GM15510 (cell line): ENCODE measurements around the gene HERPUD2.

Experiments used
- POLR2A ChIP-seq: IDR thresholded peaks from 3 replicates; pipeline ENCODE4 v1.6.1; 2011; ENCODE audit warnings: borderline replicate concordance; ENCODE audit not compliant: insufficient read length; ENCODE audit errors: extremely low read depth

HERPUD2 gene

DNA sequence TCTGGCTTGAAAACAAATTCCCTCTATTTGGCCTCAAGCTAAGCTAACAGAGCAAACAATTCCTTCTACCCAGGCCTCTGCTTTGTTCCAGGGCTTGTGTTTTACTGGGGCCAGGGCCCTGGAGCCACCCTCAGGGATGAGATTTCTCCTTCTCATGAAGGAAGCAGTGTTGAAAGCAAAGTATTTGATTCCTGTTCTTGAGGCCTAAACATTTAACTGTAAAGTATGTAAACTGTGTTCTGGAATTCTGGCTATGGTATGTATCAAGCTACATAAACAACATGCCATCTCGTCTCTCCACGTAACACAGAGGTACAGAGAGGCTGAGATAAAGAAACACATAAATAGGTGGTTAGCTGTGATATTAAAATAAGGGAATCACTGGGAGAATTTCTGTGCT is 81.8 kb downstream of the HERPUD2 start:
- TF ChIP-seq POLR2A: no peak

DNA sequence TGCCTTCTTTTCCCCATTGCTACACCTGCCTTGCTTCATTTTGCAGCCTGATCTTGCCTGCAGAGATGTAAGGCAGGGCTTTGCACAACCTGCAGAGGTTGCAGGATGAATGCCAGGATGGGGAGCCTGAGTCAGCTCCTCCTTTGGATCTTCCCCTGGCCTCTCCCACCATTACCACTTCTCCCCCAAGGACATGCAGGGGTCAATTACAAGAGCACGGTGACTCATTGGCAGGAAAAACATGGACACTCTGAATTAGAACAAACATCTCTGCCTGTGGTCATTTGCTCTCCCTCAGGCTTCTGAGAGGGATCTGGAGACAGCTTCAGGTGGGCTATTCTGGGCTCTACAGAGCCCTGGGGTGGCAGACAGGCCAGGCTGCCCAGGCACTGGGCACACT is 89.2 kb downstream of the HERPUD2 start:
- TF ChIP-seq POLR2A: no peak

DNA sequence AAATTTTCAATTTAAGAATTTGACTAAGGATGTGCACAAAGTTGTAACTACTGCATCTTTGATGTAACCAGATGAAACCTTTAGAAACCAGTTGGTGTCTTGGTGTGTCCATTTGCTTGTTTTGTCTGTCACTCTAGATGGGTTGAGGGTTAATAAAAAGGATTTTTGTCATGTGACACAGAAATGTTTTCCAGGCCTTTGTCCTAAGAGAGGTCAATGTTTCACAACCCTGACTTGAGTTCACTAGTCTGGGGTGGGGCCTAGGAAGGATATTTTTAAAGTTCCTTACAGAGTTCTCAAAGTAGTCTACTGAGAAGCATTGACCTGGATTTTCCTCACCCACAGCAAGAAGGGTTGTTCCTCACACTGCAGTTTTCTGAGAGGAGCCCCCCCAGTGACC is 90.3 kb downstream of the HERPUD2 start:
- TF ChIP-seq POLR2A: no peak

GRCh38 chr7:35599645-35600044 is 95.3 kb downstream of the HERPUD2 start:
- no peak for TF ChIP-seq POLR2A

DNA sequence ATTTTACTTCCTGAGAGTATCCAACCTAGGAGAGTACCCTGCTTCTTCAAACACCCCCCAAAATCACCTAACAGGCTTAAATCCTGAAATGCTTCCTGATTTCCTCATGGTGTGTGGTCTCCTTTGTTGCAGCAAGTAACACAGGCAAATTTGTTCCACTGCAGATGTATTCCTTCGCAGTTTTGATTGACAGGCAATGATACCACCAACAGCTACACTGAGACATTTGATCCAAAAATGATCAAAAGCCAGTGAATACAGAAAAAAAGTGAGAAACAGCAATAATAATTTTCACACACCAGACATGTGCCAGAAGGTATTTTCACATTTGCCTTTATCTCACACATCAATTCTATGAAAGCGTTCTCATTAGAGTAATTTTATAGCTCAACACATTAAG is 95.9 kb downstream of the HERPUD2 start:
- TF ChIP-seq POLR2A: no peak

DNA sequence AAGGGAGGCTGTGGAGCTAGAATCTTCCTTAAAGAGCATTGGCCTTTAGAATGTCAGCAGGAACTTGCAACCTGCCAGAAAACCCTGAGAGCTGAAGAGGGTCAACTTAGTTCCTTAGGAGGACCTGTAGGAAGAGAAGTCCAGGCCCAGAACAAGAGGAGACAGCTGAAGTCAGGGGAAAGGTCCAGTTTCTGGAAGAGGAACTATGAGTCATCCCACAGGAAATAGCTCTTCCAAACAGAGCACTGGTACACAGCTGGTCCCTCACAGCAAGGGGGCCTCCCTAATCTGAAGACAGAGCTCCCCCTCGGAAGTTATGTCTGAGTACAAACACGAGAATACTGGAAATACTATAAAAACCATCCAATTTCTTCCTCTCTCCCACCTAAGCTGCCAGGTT is 98.9 kb downstream of the HERPUD2 start:
- TF ChIP-seq POLR2A: no peak

- TF ChIP-seq POLR2A: no peak
These were observed 101.0 kb downstream of the HERPUD2 start for GRCh38 chr7:35593899-35594298.

GRCh38 chr7:35588647-35589046 is 106.3 kb downstream of the HERPUD2 start:
- TF ChIP-seq POLR2A: no peak

DNA sequence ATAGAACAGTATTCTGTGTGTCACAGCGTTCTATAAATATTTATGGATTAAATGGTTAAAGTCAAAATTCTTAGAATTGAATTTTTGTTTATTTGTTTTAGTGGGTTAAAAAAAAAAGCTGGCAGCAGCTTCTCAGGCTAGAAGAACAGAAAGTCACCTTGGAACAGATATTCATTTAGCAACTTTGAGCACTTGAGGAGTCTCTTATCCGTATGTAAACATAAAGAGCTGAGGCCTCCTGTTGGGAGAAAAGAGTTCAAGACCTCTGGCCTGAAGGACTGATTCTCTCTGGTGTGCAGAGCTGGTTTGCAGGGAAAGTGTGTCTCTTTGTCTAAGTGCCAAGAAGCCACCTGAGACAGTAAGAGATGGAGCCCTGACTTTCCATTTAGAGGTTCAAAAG is 109.9 kb downstream of the HERPUD2 start:
- TF ChIP-seq POLR2A: no peak
